ENCODE data around the gene PRKG1.

DNA sequence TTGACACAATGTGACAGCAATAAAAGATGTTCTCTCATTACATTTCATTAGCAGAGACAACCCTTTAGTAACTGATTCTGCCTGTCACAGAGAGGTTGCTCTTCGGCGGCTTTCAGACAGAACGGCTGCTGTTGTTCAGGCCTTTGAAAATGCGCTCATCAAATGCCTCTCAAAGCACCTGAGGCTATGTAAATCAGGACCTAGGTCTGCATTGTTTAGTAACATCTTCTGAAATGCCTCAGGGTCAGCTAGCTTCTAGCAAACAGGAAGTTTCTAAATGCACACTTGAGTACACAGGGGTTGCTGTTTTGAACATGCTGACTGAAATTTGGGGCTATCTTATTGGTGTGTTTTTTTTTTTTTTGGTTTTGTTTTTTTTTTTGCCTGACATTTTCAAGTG is 1096.5 kb downstream of the PRKG1 start:
- no peak for TF ChIP-seq EZH2 (IDR thresholded peaks at IDR 0.05; ENCODE audit: low read length, missing control alignments)
- TF ChIP-seq, protein P1, sequence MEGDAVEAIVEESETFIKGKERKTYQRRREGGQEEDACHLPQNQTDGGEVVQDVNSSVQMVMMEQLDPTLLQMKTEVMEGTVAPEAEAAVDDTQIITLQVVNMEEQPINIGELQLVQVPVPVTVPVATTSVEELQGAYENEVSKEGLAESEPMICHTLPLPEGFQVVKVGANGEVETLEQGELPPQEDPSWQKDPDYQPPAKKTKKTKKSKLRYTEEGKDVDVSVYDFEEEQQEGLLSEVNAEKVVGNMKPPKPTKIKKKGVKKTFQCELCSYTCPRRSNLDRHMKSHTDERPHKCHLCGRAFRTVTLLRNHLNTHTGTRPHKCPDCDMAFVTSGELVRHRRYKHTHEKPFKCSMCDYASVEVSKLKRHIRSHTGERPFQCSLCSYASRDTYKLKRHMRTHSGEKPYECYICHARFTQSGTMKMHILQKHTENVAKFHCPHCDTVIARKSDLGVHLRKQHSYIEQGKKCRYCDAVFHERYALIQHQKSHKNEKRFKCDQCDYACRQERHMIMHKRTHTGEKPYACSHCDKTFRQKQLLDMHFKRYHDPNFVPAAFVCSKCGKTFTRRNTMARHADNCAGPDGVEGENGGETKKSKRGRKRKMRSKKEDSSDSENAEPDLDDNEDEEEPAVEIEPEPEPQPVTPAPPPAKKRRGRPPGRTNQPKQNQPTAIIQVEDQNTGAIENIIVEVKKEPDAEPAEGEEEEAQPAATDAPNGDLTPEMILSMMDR (conservative IDR thresholded peaks at IDR 0.05 in 1 of 2, IDR thresholded peaks at IDR 0.05 in 1 of 2; ENCODE audit: low read depth in 1 of 2, low read length in 2 of 2) = no peak
